Neural progenitor cell (in vitro differentiated cells): ENCODE data around the gene DCTPP1.

Source experiments
- CTCF ChIP-seq: fragments of 200-600 bp; sonication (generic); IDR thresholded peaks from 2 replicates; pipeline ENCODE4 v1.5.1; 2017; ENCODE audit warnings: antibody characterized with exemption, mild to moderate bottlenecking
- EZH2 ChIP-seq: fragments of 200-600 bp; sonication (generic); IDR thresholded peaks from 2 replicates; pipeline ENCODE4 v1.6.1; 2017; ENCODE audit warnings: antibody characterized with exemption, mild to moderate bottlenecking, moderate library complexity

DNA sequence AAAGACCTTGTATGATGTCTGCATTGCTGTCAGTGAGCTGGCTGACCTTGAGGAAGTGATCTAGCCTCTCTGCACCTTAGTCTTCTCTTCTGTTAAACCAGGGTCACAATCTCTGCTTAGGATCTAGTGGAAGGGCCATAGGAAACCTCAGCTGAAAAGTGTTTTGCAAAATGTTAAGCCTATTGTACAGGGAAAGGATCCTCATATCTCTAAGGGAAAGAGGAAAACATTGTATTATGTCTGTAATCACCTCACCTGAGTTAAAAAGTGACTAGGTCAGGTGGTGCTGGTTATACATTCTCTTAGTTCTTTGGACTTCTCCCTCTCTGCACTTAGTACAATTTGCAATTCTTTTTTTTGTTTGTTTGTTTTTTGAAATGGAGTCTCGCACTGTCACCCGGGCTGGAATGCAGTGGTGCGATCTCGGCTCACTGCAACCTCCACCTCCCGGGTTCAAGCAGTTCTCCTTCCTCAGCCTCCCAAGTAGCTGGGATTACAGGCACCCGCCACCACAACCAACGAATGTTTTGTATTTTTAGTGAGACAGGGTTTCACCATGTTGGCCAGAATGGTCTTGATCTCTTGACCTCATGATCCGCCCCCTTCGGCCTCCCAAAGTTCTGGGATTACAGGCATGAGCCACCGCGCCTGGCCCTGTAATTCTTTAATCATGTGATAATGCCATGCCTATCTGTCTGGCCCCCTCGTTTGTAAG is 17.8 kb upstream of the DCTPP1 start:
- TF ChIP-seq EZH2 (no peak), CTCF (no peak)
